ENCODE measurements around the gene GATAD2B.
A peak's percentile ranks its signal among the peaks of the same experiment; 100 is the strongest.
"Not testable (repeated sequence)": the region's sequence is repeated elsewhere in the genome, so short reads cannot be mapped to it uniquely, and the experiment has no call there.

Gene GATAD2B

DNA sequence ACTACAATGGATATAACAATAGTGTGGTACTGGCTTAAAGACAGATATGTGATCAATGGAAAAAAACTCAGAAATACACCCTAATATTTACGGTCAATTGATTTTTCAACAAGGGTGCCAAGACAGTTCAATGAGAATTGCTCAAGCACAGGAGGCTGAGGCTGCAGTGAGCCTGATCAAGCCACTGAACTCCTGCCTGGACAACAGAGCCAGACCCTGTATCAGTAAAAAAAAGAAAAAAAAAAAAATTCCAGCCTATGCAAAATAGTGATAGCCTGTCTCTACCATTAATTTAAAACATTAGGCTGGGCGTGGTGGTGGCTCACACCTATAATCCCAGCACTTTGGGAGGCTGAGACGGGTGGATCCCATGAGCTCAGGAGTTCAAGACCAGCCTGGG lies 77.6 kb downstream of the GATAD2B start:
- FAIRE-seq (no peak), DNase-seq (ENCODE audit: insufficient read length, low spot score) (no peak)

GRCh38 chr1:153844349-153844748 lies 78.4 kb downstream of the GATAD2B start:
- not testable (repeated sequence) for FAIRE-seq; DNase-seq (ENCODE audit: insufficient read length, low spot score)

- DNase-seq (ENCODE audit: insufficient read length, low spot score) (peak; percentile 10), FAIRE-seq (peak; percentile 86)
Observed at GRCh38 chr1:153842006-153842471, 80.7 kb downstream of the GATAD2B start.

DNA sequence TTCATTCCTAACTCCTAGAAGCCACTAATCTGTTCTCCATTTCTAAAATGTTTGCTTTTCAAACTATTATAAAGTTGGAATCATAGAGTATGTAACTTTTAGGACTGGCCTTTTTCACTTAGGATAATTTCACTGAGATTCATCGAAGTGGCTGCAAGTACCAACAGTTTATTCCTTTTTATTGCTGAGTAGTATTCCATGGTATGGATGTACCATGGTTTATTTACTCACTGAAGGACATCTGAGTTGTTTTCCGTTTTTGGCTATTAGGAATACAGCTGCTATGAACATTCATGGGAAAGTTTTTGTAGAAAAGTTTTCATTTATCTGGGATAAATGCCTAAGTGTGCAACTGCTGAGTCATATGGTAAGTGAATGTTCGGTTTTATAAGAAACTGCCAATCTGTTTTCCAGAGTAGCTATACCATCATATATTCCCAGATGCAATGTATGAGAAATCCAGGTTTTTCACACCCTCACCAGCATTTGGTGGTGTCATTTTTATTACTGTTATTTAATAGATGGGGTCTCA lies 81.2 kb downstream of the GATAD2B start:
- no peak for FAIRE-seq
- DNase-seq (ENCODE audit: insufficient read length, low spot score): no peak

GRCh38 chr1:153840774-153841173 lies 82.0 kb downstream of the GATAD2B start:
- FAIRE-seq: peak; percentile 23
- DNase-seq (ENCODE audit: insufficient read length, low spot score): not testable (repeated sequence)

DNA sequence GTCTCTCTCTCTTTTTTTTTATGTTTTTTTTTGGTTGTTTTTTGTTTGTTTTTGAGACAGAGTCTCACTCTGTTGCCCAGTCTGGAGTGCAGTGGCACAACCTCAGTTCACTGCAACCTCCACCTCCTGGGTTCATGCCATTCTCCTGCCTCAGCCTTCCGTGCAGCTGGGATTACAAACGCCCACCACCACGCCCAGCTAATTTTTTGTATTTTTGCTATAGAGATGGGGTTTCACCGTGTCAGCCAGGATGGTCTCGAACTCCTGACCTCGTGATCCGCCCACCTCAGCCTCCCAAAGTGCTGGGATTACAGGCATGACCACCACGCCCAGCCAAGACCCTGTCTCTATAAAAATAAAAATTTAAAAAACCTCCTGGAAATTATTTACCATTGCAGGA lies 88.8 kb downstream of the GATAD2B start:
- FAIRE-seq; DNase-seq (ENCODE audit: insufficient read length, low spot score): not testable (repeated sequence)

GRCh38 chr1:153833171-153833570 lies 89.6 kb downstream of the GATAD2B start:
- FAIRE-seq (no peak), DNase-seq (ENCODE audit: insufficient read length, low spot score) (no peak)

GRCh38 chr1:153832293-153832692 lies 90.5 kb downstream of the GATAD2B start:
- FAIRE-seq: no peak

DNA sequence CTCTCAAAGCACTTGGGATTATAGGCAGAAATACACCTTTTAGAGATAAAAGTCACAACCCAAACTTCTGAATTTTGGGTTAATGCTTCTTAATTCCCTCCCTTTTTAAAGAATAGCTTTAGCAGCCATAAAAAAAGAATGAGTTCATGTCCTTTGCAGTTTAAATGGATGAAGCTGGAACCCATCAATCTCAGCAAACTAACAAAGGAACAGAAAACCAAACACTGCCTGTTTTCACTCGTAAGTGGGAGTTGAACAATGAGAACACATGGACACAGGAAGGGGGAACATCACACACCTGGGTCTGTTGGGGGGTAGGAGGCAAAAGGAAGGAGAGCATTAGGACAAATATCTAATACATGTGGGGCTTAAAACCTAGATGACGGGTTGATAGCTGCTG lies 91.7 kb downstream of the GATAD2B start:
- DNase-seq (ENCODE audit: insufficient read length, low spot score): no peak
- no peak for FAIRE-seq

More at GRCh38 chr1:153832293-153832692, 90.5 kb downstream of the GATAD2B start:
- DNase-seq (ENCODE audit: insufficient read length, low spot score): no peak

DNA sequence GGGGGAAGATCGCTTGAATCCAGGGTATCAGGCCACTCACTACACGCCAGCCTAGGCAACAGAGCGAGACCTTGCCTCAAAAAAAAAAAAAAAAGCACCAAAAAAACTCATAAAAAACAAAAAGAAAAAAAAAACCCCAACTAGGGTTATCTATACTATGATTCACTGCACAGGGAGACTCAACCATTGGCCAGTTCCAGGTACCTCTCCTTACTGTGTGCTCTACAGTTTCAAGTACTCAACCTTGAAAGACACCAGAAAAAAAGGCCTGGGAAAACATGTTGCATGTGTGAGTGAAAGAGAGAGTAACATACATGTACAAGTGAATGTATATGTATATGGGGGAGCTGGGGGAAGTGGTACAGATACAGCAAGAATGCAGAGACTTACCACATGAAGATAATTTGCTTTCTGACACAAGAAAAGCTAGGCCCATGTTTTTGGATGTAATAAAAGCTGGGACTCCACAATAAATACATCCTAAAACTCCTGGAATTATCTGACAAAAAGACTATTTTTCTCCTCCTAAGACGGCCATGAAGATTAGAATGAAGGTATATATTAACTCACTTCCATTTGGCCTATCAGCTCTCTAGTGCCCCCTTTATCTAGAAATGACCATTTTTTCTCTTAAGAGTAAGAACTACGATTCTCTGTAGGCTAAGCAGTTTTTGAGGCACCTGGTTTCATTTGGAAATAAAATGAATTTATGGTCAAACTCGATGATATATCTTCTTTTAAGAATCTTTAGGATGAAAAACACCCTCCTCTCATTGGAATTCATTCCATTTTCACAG lies 95.4 kb downstream of the GATAD2B start:
- no peak for DNase-seq (ENCODE audit: insufficient read length, low spot score)
- FAIRE-seq: no peak

- no peak for DNase-seq (ENCODE audit: insufficient read length, low spot score)
- no peak for FAIRE-seq
Observed at GRCh38 chr1:153818876-153819275, 103.9 kb downstream of the GATAD2B start.

DNA sequence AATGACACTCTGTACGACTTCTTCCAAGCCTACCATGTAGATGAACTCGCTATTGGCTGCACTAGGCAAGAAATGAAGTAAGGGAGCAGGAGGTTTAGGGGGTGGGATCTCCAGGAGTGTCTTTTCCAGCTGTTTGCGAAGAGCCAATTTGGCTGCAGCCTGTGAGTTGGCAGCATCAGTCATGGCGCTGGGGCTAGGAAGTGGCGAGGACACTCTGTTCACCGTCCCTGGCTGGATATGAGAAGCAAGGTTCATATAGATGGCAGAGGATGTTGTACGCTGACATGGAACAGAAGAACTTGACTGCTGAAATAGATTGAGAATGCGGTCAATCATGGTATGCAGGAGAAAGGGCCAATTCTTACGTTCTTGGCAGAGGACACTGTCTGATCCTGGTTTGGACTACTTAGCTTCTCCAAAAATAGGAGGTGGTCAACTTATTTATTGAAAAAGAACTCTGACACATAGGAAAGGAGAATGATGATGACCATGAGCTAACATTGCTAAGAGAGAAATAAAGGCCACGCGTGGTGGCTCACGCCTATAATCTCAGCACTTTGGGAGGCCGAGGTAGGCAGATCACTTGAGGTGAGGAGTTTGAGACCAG lies 106.4 kb downstream of the GATAD2B start:
- FAIRE-seq (no peak), DNase-seq (ENCODE audit: insufficient read length, low spot score) (no peak)

DNA sequence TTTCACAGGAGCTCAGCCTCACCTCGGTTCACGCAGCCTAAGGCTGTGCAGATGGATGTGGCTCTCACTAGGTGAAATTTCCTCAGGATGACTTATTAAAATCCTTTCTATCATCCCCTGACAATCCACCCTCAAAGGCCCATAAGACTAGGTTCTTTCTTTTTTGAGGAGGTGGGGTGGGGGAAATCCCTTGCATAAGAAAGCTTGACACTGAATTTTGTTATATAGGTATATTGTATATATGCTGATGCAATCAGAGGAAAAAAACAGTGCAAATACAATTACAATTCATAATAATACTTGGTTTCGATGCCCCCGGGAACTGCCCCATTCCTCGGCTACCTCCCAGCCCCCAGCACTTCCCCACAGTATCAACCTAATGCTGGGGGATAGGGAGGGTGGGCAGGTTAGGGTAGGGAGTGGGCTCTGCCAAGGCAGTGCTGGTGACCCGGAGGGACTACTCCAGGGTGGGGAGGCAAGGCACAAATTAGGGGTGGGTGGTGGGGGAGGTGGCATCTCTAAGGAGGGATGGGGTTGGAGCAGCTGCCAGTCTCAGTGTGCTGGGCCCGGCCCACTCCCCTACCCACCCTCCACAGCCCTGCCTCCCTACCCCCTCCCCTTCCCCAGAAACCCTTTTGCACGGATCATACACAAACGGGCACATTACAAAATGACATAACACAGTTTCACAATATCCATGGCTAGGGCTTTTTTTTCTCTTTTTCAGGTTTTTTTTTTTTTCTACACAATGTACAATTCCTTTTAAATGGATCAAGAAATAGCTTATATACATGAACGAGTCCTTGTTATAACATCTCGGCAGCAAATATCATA lies 116.7 kb downstream of the GATAD2B start:
- no peak for DNase-seq (ENCODE audit: insufficient read length, low spot score)
- FAIRE-seq: no peak

DNA sequence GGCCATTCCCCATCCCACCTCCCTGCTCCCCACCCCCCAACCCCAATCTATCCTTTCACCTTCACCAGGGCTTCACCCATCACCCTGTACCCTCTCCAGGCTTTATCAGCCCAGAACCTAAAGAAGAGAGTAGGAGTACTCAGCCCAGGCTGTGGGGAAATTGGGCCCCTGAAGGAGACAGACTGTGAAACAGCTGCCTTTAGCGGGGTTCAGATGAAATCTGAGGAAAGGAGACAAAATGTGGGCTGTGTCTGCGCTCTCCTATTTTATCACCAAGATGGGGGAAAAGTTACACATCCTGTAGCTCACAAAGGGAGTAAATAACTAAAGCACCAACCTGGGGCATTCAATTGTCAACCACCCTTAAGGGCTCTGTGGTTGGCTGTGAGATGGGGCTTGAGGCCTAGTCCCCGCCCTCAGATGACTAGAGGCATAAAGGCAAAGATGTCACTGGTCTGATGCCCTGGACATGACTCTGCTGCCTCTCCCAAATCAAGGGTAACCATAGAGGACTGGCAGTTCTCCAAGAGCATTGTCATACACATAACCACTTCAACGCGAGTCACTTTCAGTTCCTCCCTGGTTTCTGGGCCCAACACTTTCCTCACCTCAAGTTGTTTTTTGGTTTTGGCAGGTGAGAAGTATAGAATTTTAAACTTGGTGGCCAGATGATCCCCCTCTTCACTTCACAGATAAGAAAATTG lies 117.6 kb downstream of the GATAD2B start:
- FAIRE-seq (peak; percentile 98), DNase-seq (ENCODE audit: insufficient read length, low spot score) (peak; percentile 89)

DNA sequence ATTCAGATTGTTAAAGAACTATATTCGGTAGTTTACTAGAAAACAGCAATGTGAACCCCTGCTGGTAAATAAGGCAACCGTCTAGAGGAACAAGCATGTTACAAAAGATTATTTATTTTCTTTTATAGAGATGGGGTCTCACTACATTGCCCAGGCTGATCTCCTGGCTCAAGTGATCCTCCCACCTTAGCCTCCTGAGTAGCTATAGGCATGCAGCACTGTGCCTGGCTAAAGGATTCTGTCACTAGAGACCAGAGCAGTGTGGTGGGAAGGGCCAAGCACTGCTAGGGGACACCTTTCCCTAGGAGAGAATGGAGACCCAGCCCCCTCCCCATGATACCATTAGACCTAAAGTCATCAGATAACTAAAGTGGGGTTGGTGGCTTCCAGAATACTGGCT lies 118.7 kb downstream of the GATAD2B start:
- DNase-seq (ENCODE audit: insufficient read length, low spot score) (no peak), FAIRE-seq (no peak)

GRCh38 chr1:153803470-153804056 lies 119.2 kb downstream of the GATAD2B start:
- no peak for DNase-seq (ENCODE audit: insufficient read length, low spot score)
- no peak for FAIRE-seq

- no peak for FAIRE-seq
Observed at GRCh38 chr1:153801786-153802697, 120.7 kb downstream of the GATAD2B start.

DNA sequence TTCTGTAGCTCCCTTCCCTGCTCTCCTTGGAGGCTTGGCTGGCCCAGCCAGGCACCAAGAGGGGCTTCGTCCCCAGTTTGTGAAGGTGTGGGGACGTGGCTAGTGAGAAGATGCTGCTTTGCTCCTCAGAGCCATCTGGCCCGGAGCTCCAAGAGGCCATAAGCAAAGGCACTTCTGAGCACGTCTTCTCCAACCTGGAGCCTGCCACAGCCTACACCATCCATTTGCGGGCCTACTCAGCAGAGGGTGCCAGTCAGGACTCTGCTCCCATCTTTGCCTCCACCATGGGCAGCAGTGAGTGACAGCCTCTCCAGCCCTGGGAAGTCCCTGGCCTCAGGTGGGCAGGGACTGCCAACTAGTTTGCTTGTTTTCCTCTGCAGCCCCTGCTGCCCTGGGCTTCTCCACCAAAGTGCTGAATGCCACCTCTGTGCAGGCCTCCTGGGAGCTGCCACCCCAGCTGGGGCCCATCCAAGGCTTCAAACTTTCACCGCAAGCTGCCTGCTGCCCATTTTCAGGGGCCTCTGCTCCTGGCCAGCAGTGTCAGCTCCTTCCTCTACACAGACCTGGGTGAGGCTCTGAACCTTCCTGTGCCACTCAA lies 121.6 kb downstream of the GATAD2B start:
- FAIRE-seq (no peak), DNase-seq (ENCODE audit: insufficient read length, low spot score) (no peak)

More at GRCh38 chr1:153801786-153802697, 120.7 kb downstream of the GATAD2B start:
- no peak for DNase-seq (ENCODE audit: insufficient read length, low spot score)

Data from GM19239 (cell line).